GM19372 (cell line): ENCODE measurements around the gene COL28A1.
"Not testable (repeated sequence)": the region's sequence is repeated elsewhere in the genome, so short reads cannot be mapped to it uniquely, and the experiment has no call there.

Experiments
- ATAC-seq: cut with Tn5 transposase; IDR thresholded peaks from one replicate; pipeline ENCODE4 v1.9.1; 2021; ENCODE audit warnings: mild to moderate bottlenecking, low read depth, moderate library complexity; ENCODE audit not compliant: unreplicated experiment

The COL28A1 gene

DNA sequence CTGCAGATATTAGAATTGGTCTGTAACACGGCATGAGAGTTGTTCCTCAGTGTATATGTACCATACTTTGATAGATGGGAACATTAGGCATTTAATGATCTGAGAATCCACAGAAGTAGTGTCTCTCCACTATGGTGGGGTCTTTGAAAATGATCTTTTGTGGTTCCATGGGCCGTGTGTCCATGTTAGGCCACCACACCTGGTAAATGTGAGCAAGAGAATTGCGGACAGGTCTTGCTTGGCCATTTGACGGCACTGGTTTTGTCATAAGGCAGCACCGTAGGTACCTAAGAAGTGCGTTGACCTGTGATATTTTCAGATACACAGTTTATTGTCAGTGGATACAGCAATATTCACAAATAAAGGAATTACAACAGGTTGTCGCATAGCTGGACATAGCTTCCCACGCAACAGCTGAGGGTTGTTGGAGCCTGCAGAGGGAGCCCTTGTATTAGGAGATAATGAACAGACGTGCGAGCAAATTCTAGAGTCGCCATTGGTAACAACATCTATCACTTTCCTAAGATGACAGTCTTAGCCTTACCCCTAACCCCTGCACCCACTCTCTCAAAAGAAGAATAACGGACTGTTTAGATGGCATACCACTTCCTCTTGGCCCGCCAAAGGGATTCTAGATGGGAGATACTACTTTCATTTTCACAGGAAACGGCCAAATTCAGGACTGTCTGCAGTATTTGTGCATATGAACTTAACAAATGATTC is 111.4 kb downstream of the COL28A1 start:
- ATAC-seq = peak; percentile 78

DNA sequence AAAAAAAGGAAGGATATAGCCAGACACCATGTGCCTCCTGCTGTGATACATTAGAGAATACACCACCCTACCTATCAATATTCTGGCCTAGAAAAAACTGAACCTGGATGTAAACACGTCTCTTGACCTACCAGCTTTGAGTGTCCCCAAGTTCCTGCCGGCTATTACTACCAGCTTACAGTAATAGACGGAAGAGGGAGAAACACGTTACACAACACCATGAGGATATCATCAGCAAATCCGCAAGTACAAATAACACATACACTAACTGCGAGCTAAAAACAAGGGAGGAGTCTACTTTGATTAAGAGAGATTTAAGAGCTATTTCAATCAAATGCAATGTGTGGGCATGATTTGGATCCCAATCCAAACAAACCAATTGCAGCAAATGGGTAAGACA is 113.0 kb downstream of the COL28A1 start:
- no peak for ATAC-seq

DNA sequence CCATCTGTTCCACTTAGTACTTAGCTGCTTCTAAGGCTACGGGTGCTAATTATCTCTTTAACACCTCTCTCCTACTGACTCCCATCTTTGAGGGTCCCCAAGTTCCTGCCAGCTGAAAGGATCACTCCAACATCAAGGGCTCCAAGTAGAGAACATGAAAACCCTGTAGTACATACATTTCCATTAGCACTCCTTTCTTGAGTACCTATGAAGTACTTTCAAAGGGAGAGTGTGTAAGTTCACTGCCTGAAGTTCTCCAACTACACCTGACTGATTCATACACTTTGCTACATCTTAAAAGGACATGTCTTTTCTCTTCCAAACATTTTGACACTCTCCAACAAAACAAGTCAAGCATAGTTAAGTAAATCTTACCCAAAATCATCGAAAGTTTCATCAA is 113.8 kb downstream of the COL28A1 start:
- no peak for ATAC-seq

DNA sequence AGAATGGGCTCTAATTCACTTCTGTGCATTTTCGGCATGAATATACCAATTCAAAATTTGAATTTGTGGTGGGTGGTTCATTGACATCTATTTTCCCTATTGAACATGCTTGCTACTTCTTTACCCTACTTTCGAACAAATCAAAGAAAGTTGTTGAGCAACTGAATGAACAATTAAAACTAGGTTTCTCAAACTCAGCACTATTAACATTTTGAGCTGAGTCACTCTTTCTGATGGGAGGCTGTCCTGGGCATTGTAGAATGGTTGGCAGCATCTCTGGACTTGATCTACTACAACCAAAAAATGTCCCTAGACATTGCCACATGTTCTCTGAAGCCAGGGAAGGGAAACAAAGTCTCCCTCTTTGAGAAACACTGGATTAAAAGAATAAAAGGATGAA is 116.7 kb downstream of the COL28A1 start:
- no peak for ATAC-seq

DNA sequence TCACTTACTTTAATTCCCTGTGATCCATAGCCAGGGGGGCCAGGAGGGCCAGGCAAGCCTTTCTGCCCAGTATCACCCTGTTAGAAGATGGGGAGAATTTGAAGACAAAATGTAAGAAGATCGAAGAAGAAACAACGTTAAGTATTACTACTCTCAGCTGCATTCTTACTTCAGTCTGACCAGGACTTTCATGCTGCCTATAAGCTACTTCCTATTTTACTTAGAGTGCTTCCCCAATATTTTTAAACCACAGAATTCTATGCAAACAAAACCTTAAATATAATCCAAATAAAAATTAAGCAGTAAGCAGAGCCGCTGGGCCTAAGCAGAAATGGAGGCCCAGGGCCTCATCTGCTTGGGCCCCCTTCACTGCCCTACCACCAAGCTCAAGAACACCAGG is 117.8 kb downstream of the COL28A1 start:
- ATAC-seq = no peak

DNA sequence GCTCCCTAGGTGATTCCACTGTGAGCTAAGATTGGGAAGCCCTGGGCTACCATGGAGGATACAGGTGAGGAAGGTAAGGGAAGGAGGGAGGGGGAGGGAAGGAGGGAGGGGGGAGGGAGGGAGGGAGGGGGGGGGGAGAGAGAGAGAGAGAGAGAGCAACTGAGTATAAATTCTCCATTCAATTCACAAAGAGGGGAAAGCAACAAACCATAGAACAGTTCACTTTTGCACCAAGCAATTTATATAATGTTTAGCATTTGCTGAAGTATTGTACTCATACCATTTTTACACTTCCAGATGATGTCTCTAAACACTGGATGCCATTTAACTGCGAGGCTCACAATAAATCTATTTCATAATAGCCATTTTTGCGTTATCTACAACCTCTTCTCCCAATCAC is 118.3 kb downstream of the COL28A1 start:
- ATAC-seq = no peak

DNA sequence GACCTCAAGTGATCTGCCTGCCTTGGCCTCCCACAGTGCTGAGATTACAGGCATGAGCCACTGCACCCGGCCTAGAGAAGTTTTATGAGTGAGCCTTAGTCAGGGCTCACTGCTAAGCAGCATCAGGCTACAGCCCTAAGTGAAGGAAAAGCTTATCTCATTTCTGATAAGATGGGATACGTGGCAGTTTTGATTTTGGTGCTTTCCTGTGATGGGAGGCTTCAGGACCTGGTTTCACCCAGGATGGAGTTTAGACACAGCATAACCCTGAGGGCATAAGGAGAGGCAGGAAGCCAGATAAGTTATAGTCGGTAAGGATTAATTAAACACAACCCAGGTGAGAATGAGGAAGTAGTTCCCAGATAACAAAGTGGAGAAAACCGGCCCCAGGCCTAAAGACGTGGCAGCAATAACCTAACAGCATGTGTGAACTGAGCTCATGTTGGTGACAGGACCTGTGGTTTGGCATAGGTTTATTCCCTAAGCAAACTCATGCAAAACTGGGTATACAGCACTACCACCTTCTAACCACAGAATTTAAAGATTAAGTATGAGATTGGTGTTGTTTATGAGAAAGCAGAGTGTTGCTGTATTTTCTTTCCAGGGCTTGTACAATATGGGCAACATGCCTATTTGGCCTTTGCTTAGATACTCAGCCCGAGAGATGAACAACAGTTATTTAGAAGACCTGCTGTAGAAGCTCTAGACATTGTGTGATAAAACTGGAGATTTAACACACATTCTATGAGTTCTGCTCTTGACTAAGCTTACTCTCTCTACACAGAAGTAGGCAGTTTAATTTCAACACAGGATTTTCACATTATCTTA is 119.4 kb downstream of the COL28A1 start:
- no peak for ATAC-seq

DNA sequence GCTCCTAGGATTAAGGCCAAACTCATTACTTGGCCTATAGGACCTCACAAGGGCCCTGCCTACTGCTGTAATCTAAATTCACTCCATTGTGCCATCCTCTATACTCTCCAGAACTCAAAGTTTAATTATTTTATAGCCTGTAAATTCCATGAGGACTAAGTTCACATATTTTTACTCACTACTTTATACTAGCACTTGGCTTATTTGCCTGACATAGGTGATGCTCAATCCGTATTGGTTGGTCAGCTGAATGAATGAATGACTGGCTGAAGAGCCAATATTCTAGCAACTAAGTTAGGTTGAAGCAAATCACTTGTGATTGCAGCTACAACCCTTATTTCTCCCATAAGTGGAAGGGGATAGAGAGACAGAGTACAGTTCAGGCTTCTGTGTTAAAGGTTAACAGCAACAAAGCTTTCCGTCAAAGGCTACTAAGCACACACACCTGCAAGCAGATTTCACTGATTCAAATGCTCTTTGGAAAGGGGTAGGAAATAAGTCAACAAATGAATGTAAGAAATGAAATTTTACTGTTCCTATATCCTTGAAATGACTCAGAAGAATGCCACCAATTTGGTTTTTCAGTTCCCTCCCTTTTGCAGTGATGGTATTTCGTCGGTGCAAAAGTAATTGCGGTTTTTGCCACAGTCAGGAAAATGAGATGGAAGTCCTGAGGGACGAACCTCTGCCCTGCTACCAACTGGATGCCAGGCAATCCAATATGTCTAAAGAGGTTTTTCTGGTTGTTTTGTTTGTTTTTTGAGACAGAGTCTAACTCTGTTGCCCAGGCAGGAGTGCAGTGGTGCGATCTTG is 120.7 kb downstream of the COL28A1 start:
- ATAC-seq = no peak

DNA sequence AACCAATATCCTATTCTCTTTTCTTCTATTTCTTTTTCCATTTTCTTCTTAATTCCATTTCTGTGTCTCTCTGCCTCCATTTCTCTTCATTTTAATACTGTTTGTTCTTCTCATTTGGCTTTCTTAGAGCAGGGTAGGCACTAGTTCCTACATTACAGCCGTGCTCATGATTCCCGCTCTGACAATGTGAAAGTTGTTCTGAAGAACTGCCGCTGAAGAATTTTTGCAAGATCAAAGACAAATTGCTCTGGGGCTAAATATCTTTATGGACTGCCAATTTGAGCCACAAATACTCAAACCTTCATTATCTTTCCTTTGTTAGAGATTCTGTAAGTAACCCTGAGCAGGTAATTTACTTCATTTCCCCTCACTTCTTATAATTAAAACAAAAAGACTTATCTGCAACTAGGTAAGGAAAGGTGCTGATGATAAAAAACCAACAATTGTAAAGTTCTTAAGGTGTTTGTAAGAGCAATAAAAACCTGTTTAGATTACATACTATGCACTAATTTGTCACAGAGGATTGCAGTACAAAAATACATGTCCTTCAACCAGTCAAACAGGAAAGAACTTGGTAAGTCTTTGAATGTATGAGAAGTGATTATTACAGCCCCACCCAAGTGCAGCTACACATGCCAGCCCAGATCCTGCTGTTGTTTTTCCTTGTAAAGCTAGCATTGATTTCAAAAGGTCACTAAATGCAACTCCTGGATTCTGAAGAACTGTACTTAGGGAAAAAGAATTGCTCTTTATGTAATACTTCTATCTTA is 127.5 kb downstream of the COL28A1 start:
- ATAC-seq = no peak

DNA sequence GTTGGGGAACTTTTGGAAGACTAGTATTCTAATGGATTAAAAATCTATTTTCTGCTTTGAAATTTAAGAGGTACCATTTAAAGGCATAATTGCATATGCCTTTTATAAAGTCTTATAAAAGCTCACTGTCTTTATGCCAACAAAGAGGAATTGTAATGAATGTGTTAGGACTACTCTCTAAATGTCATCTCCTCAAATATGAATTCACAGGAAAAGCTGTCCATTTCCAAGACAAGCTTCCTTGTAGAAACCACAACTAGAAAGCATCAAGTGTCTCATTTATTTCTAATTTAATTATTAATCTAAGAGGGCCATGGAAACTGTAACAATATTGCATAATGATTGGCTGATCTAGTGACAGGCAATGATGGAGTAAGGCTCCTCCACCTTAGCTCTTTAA is 130.2 kb downstream of the COL28A1 start:
- ATAC-seq = no peak

DNA sequence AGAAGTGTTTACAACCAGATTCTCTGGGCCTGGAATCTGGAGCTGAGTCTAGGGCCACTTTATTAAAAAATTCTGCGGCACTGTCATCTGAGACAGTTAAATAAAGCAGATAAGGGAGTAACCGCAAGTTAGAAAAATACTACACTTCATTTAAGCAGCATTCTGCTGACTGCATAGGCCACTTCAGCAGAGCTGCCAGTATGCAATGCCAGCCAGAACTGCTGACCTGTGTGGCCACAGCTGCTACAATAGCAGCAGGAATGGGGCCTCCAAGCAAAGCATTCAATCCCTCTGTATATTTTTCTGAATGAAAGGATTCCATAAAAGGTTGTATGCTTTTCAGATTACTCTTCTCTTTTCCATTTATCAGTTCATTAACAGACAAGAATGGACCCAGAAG is 136.0 kb downstream of the COL28A1 start:
- no peak for ATAC-seq

DNA sequence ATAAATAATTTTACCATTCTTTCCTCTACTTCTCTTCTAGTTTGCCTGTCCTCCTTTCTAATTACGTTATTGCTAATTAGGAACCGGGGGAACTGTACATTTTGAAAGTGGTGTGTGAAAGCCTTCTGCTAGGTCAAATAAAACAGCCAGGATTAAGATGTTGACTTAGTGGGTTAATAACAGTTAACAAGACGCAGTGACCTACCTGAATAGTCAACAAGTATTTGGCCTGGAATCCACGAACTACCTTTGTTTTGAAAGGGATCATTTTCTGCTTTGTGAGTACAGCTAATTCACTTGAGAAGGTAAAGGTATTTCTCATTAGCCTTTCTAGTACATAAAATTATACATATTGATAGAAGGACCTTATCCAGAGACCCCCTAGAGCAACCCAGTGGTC is 139.9 kb downstream of the COL28A1 start:
- no peak for ATAC-seq

DNA sequence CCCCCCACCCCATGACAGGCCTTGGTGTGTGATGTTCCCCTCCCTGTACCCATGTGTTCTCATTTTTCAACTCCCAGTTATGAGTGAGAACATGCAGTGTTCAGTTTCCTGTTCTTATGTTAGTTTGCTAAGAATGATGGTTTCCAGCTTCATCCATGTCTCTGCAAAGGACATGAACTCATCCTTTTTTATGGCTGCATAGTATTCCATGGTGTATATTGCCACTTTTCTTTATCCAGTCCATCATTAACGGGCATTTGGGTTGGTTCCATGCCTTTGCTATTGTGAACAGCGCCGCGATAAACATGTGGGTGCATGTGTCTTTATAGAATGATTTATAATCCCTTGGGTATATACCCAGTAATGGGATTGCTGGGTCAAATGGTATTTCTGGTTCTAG is 147.5 kb downstream of the COL28A1 start:
- ATAC-seq = not testable (repeated sequence)

DNA sequence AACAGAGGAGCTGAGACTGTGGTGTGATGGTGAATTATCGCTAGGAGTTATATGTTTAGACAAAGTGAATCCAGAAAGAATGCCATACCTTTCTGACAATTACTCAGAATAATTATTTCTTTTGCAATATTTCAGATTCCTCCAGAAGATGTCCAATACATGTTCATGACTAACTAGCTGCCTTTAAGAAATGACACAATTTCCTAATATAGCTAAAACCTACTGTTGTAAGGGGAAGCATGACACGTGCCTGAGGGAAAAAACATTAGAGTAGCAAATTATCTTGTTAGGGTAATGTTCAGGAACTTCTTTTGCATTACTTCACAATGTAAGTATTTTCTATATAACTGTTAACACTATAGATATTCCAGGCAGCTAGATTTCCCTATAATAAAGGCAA is 150.3 kb downstream of the COL28A1 start:
- ATAC-seq = no peak

DNA sequence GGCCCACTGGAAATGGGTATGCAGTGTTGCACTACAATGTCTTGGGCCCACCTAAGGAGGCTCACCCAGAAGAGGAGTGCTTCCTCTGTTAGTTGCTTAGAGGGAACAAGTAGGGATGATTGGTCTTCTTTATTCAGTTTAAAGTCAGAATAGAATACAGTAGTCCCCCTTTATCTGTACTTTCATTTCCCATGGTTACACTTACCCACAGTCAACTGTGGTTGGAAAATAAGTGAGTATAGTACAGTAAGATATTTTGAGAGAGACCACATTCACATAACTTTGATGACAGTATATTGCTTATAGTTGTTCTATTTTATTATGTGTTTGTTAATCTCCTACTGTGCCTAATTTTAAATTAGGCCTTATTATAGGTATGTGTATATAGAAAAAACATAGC is 151.4 kb downstream of the COL28A1 start:
- no peak for ATAC-seq

DNA sequence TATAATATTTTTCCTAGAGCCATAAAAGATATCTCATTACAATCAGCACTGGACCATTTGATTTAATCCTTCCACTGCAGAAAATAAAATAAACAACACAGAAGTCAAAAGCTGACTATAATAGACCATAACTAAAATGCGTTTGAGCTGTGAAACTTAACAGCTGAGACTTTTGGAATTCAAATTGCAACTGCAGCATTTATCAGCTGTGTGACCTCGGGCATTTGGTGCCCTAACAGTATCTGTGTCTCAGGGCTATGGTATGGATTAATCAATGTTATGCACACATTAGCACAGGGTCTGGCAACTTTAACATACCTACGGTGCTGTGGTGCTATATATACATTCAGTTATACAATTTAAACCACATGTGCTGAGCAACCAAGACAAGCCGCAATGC is 160.1 kb downstream of the COL28A1 start:
- no peak for ATAC-seq

DNA sequence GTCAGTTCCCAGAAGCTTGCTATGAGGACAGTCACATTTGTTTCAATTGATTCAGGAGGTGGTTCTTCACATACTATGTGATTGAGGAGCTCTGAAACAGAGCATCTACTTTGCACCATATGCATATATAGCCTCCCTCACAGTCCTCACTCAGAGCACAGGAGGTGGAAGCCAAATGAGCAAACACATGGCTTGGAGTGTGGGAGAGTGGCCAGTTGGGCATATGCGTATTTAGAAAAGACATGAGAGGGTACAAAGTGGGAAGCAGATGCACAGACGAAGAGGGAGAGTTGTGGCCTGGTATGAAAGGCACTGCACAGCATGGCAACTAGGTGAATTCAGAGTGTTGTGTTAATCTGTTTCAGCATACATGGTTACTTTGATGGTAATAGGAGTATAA is 165.6 kb downstream of the COL28A1 start:
- ATAC-seq = no peak

DNA sequence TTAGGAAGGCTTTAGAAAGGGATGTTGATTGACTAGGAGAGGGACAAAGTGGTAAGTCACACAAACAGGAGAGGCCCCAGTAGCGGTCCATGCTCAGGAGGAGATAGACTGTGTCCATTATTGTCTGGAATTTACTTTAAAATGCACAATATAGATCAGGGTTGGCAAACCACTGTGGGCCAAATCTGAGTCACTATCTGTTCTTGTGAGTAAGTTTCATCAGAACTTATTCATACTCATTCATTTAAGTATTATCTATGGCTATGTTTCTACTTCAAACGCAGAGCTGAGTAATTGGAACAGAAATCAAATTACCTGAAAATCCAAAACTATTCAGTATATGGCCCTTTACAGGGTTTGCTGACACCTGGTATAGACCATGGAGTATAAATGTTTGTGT is 166.5 kb downstream of the COL28A1 start:
- ATAC-seq = no peak

DNA sequence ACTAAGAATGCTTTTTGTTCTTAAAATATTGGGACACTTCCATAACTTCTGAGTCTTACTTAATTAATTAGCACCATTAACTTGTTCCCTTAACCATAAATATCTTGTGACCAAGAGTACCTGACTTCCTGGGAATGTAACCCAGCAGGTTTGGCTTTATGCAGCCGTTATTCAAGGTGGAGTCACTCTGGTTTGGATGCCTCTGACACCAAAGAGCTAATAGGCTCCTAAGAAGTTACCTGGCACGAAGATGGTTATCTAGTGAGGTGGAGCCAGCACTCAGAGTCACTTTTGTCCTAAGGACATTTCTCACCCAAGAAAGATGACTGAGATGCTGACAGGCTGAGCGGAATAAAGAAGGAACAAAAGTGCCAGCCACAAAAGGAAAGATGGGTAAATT is 181.0 kb downstream of the COL28A1 start:
- ATAC-seq = no peak

DNA sequence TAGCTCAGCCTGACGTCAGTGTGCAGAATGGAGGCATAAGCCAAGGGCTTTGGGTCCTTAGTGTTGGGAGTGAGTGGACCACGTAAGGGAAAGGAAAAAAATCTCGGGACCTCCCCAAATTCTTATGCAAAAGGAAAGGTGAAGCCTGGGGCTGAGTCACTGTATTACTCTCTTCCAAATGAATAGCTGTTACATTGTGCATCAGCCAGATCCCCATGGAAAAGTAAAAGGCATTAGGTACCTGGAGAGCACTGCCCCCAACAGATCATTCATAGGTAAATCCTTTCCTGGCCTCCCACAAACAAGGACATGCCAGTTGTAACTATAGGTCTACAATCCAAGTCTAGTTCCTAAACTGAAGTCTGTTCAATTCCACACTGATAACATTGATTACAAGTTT is 182.8 kb downstream of the COL28A1 start:
- ATAC-seq = no peak

DNA sequence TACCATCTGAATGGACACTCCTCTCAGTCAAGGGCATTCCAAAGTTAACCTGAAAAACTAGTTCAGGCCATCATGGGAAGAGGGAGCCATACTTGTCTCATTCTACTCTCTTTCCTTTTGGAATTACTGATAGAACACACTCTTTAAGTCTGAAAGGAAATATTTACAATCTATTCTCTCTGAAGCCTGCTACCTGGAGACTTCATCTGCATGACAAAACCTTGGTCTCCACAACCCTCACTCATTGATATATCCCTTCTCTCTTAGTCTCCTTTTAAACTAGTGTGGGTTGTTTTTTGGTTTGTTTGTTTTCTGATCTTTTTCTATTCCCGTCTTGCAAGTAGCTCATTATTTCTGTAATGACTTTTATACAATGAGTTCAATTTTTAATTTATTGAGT is 183.8 kb downstream of the COL28A1 start:
- ATAC-seq = no peak
